ENCODE results near the gene GRIN1. TPM values are rescaled to one million over a fixed set of nuclear protein-coding genes. Genes with fewer than 3 reads are reported as not detected.
"Not testable (repeated sequence)": the region's sequence is repeated elsewhere in the genome, so short reads cannot be mapped to it uniquely, and the experiment has no call there.

GRIN1 gene
- total RNA-seq, 2 experiments from 2014 or later, result 0.06 TPM; not detected in 1

GRCh38 chr9:137110147-137110910 is 28.6 kb upstream of the GRIN1 start:
- CTCF ChIA-PET, result interaction anchor here (0.6 kb wide), 1 partner anchor 9 kb away, joined by 5 read pairs; no protein-coding TSS in a partner anchor
- POLR2A ChIA-PET, result no interaction called here

DNA sequence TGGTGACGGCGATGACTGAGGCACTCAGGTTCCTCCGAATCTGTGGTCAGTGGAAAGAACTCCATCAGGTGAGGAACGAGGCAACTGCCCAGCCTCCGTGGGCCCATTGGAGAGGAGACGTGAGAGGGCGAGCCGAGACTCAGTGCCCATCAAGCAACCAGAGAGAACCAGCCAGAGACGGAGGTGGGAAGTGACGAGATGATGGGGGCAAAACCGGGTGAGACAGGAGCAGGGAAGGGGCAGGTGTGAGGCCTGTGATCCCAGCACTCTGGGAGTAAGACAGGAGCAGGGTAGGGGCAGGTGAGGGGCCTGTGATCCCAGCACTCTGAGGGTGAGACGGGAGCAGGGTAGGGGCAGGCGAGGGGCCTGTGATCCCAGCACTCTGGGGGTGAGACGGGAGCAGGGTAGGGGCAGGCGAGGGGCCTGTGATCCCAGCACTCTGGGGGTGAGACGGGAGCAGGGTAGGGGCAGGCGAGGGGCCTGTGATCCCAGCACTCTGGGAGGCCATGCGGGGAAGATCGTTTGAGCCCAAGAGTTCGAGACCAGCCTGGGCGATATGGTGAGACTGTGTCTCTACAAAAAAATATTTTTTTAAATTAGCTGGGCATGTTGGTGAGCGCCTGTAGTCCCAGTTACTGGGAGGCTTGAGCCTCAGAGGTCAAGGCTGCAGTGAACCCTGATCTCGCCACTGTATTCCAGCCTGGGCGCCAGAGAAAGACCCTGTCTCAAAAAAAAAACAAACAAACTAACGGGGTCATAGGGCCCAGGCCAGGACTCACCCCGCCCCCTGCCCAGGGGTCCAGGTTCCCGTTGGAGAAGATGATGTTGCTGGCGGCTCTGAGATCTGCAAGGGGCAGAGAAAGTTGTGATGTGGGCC is 27.8 kb upstream of the GRIN1 start:
- ChIA-PET CTCF (no interaction called here), POLR2A (interaction anchor here (0.8 kb wide), 1 partner anchor 24 kb away, joined by 3 read pairs; the partner anchor contains the start of gene MAN1B1)

DNA sequence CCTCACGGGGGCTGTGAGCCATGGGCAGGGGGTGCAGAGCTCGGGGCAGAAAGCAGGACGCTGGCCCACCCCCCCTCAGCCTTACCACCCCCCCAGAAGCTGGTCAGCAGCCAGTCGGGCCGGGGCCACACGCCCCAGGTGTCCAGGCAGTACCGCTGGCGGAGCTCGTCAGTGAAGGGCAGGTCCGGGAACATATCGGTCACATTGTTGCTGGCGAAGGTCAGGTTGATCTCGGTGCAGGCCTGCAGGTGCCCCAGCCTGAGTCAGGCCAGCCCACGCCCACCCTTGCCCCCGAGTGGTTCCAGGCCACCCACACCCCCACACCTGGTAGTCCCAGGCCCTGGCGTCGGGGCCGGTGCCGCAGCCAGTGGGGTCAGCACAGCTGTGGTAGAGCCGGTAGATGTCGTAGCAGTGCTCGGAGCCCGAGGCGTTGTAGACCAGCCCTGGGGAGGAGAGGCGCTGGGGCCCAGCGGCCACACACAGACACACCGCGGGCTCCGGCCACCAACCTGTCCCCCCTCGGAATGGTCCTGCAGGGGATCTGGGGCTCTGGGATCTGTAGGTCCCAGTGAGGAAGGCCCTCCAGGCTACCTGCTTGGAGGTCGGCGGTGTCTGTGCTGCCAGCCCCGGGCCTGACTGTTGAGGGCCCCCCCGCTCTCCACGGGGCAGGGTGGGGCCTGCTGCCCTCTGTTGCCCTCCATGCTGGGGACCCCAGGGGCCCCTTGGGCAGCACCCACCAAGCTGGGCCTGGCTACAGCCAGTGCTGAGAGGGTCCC is 27.0 kb upstream of the GRIN1 start:
- CTCF ChIA-PET, result interaction anchor here (1.1 to 3.3 kb wide), 3 partner anchors 25 to 125 kb away, joined by 3 to 14 read pairs (median 4); partner anchors contain the start of genes MAN1B1 and RNF224

DNA sequence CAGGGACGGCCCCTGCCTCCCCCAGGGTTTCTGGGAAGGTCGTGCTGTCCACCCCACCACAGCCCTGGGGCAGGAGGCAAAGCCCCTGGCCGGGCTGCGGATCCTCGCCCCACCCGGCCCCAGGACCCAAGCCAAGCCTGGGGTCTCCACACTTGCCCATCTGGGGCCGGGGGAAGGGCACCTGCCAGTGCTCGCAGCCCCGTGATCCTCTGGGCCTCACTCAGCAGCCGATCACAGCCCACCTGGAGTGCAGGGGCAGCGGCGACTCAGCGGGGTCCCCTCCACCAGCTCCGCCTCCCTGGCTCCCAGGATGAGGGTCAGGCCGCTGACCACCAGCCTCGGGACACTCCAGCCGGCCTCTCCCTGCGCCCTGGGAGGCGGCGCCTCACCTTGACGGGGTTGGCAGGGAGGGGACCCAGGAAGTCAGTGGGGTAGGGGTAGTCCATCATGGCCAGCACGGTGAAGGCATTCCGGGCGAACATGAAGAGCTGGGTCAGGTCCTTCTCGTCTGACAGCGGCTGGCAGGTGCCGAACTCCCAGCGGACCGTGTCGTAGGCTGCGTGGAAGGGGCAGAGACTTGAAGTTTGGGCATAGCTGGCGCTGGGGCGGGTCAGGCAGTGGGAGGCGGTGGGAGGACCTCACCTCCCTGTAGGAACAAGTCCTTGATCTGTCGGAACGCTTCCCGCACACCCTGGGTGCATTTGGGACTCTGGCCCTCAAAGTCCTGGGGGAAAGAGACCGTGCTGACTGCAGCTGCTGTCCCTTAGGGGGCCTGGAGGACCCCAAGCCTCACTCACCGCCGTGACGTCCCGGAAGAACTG is 26.2 kb upstream of the GRIN1 start:
- ChIA-PET POLR2A (interaction anchor here (0.7 to 1.5 kb wide), 4 partner anchors 17 to 70 kb away, joined by 3 to 6 read pairs (median 4); partner anchors contain the start of gene MAN1B1), CTCF (interaction anchor here (1.0 to 3.3 kb wide), 6 partner anchors 17 to 164 kb away, joined by 3 to 14 read pairs (median 4); partner anchors contain the start of genes MAN1B1 and RNF224)

More for the DNA sequence above, 27.0 kb upstream of the GRIN1 start:
- POLR2A ChIA-PET, result interaction anchor here (0.7 to 0.8 kb wide), 2 partner anchors 25 to 70 kb away, joined by 3 read pairs; partner anchors contain the start of gene MAN1B1

GRCh38 chr9:137113385-137114159 is 25.4 kb upstream of the GRIN1 start:
- CTCF ChIA-PET, result interaction anchor here (1.0 to 3.3 kb wide), 7 partner anchors 18 to 165 kb away, joined by 3 to 14 read pairs (median 4); partner anchors contain the start of genes MAN1B1 and RNF224
- POLR2A ChIA-PET, result interaction anchor here (1.1 to 1.5 kb wide), 3 partner anchors 16 to 27 kb away, joined by 4 to 6 read pairs (median 5); partner anchors contain the start of gene MAN1B1

DNA sequence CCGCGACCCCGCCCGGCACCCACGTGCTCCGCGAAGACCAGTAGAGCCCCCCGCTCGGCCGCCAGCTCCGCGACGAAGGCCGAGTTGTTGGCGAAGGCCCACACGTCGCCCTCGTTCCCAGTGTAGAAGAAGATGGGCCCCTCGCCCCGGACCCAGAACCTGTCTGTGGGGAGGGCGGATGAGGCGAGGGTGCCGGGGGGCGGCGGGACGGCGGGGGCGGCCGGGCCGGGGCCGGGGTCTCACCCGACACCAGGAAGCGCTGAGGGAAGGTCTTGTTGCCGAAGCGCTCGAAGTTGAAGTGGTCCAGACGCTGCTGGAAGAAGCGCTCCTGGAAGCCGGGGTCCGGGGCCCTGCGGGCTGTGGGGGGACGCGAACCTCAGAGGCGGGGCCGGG is 24.7 kb upstream of the GRIN1 start:
- CTCF ChIA-PET, result interaction anchor here (1.0 to 3.3 kb wide), 5 partner anchors 81 to 166 kb away, joined by 3 to 14 read pairs (median 4); partner anchors contain the start of gene RNF224
- POLR2A ChIA-PET, result interaction anchor here (0.6 to 1.5 kb wide), 3 partner anchors 15 to 28 kb away, joined by 3 to 6 read pairs (median 4); partner anchors contain the start of gene MAN1B1

GRCh38 chr9:137114613-137115393 is 24.2 kb upstream of the GRIN1 start, which contains the start of gene DPP7:
DPP7 (minus strand) TSS chr9:137114733; CDS start chr9:137114713, 20 bp downstream.
- ChIA-PET CTCF (interaction anchor here (1.1 to 3.3 kb wide), 6 partner anchors 16 to 122 kb away, joined by 3 to 14 read pairs (median 4); partner anchors contain the start of gene RNF224), POLR2A (interaction anchor here (0.6 to 1.5 kb wide), 7 partner anchors 15 to 126 kb away, joined by 3 to 5 read pairs (median 3); partner anchors contain the start of genes MAN1B1 and RNF208)

DNA sequence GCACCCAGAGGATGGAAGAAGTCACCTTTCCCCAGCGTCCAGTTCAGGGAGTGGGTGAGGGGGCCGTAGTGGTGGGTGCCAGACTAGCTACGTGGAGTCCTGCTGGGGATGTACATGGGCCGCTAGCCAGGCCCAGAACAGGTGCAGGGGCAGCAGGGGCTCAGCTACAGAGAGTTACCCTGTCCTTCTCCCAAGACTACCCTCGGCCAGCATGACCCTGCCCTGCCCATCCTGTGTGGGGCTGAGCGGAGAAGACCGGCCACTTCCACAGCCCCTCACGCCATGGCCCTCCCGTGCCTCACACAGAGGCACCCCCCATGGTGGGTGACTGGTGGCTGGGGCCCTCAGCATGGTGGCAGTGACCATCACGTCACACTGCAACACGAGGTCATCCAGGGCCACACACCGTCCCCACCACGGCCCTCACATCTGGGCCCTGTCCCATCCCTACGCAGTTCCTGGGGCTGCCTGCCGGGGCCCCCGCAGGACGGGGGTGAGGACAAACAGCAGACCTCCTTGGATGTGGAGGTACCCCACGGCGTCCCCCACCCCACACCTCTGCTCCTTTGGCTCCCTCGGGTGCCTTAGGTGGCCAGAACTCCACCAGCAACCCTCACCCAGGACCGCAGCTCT is 23.4 kb upstream of the GRIN1 start:
- ChIA-PET CTCF (interaction anchor here (1.1 to 3.8 kb wide), 7 partner anchors 15 to 121 kb away, joined by 3 to 20 read pairs (median 4); partner anchors contain the start of gene RNF224), POLR2A (interaction anchor here (0.6 to 1.1 kb wide), 6 partner anchors 72 to 125 kb away, joined by 3 to 5 read pairs (median 3); partner anchors contain the start of gene RNF208)

DNA sequence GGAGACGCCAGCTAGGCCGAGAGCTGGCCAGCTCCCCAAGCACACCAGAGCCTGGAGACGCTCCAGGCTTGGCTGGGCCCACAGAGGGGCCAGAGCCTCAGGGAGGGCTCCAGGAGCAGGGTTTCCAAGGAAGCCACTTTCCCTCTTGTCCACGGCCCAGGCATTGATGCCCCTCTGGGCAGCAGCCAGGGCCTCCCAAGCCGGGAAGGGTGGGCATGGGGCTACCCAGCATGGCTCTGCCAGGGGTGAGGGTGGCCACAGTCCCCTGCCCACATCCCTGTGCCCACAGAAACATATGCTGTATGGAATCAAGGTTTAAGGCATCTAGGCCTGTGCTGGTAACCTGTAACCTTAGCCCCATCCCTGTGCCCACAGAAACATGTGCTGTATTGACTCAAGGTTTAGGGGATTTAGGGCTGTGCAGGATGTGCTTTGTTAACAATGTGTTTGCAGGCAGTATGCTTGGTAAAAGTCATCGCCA is 22.9 kb upstream of the GRIN1 start:
- ChIA-PET POLR2A (interaction anchor here (1.1 kb wide), 1 partner anchor 71 kb away, joined by 3 read pairs; no protein-coding TSS in a partner anchor), CTCF (interaction anchor here (1.2 to 3.8 kb wide), 4 partner anchors 20 to 120 kb away, joined by 3 to 20 read pairs (median 7); partner anchors contain the start of gene RNF224)

GRCh38 chr9:137116728-137117127 is 22.2 kb upstream of the GRIN1 start:
- POLR2A ChIA-PET, result no interaction called here
- CTCF ChIA-PET, result interaction anchor here (3.8 kb wide), 1 partner anchor 110 kb away, joined by 20 read pairs; the partner anchor contains the start of gene RNF224

DNA sequence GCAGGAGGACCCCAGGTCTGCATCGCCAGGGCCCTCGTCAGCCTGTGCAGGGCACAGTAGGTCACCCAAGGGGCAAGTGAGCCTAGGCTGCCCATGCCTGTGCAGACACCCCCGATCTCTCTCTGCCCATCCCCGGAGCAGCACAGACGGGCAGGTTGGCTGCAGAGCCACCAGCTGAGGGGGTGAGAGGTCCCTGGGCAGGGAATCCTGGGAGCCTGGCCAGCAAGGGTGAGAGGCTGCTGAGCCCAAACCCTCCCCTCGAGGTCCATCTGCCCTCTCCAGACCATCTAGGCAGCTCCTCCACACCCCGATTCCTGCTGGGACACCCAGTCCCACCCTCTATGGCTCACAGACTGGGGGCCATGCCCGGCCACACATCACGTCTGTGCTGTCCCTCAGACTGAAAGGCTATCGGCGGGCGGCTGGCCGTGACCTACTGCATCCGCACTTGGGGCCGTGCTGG is 21.7 kb upstream of the GRIN1 start:
- ChIA-PET POLR2A (no interaction called here), CTCF (interaction anchor here (1.5 to 3.8 kb wide), 2 partner anchors 22 to 110 kb away, joined by 7 to 20 read pairs; partner anchors contain the start of gene RNF224)

DNA sequence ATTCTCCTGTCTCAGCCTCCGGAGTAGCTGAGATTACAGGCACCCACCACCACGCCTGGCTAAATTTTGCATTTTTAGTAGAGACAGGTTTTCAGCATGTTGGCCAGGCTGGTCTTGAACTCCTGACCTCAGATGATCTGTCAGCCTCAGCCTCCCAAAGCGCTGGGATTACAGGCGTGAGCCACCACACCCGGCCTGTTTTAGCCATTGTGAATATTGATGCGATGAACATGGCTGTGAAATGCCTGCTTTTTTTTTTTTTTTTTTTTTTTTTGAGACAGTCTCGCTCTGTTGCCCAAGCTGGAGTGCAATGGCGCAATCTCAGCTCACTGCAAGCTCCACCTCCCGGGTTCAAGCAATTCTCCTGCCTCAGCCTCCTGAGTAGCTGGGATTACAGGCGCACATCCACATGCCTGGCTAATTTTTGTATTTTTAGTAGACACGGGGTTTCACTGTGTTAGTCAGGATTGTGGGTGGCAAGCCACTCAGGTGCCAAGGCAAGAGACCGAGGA is 20.8 kb upstream of the GRIN1 start:
- POLR2A ChIA-PET, result interaction anchor here (0.6 kb wide), 1 partner anchor 105 kb away, joined by 3 read pairs; no protein-coding TSS in a partner anchor
- CTCF ChIA-PET, result interaction anchor here (0.7 to 3.8 kb wide), 7 partner anchors 9 to 137 kb away, joined by 3 to 20 read pairs (median 5); partner anchors contain the start of genes NELFB and RNF224

DNA sequence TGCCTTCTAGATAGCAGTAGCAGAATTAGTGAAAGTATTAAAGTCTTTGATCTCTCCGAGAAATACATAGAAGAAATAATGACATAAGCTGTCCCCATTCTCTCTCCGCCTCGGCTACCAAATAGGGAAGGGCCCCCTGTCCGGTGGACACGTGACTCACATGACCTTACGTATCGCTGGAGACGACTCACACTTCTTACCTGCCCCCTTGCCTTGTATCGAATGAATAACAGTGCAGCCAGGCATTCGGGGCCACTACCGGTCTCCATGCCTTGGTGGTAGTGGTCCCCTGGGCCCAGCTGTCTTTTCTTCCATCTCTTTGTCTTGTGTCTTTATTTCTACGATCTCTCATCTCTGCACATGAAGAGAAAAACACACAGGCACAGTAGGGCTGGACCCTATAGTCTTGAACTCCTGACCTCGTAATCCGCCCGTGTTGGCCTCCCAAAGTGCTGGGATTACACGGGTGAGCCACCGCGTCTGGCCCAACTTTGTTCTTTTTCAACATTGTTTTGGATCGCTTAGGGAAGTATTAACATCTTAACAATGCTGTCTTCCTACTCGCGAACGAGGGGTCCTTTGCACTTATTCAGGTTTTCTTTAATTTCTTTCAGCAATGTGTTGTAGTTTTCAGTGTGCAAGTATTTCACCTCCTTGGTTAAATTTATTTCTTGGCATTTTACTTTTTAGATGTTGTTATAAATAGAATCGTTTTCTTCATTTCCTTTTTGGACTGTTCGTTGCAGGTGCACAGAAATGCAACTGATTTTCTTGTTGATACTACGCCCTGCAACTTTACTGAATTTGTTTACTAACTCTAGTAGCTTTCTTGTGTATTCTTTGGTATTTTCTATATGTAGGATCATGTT is 16.8 kb upstream of the GRIN1 start:
- POLR2A ChIA-PET, result not testable (repeated sequence)
- CTCF ChIA-PET, result interaction anchor here (0.7 to 1.3 kb wide), 5 partner anchors 27 to 720 kb away, joined by 3 to 7 read pairs (median 4); partner anchors contain the start of gene RNF224
